Adrenal gland (tissue), 12 donors: Measurements from ENCODE around the gene HNRNPC. TPM values are rescaled to one million over a fixed set of nuclear protein-coding genes. Genes with fewer than 3 reads are reported as not detected.
"Not testable (repeated sequence)": the region's sequence is repeated elsewhere in the genome, so short reads cannot be mapped to it uniquely, and the experiment has no call there.

ENCODE experiments used
- DNase-seq, 7 donors: peaks; one replicate each; pipeline ENCODE4 v3.0.0-alpha.2; 2019 to 2020
- H3K27ac ChIP-seq, 5 donors: fragments of 200-600 bp; sonication (generic) in 4 of 5; 1 replicate in 3 of 5; 2 replicates in 2 of 5; pipeline versions ENCODE4 v1.5.1 to v1.8.0; 2016 to 2020; ENCODE audit warnings: mild to moderate bottlenecking in 1 of 5
- H3K27me3 ChIP-seq: fragments of 200-600 bp; 2 replicates; pipeline ENCODE4 v1.8.0; 2021
- H3K36me3 ChIP-seq, 2 donors: fragments of 200-600 bp; replicated peaks in 1 of 2; 1 replicate in 1 of 2; 2 replicates in 1 of 2; pipeline versions ENCODE4 v1.5.1 to v1.8.0; 2018 to 2022
- H3K4me1 ChIP-seq, 2 donors: fragments of 200-600 bp; replicated peaks in 1 of 2; 1 replicate in 1 of 2; 2 replicates in 1 of 2; pipeline versions ENCODE4 v1.5.1 to v1.8.0; 2018 to 2021
- H3K4me3 ChIP-seq, 4 donors: fragments of 200-600 bp; sonication (generic) in 3 of 4; one replicate each; pipeline ENCODE4 v1.5.1; 2016 to 2018
- H3K9me3 ChIP-seq, 3 donors: fragments of 200-600 bp; sonication (generic) in 1 of 3; replicated peaks in 1 of 3; 1 replicate in 2 of 3; 2 replicates in 1 of 3; pipeline versions ENCODE4 v1.5.1 to v1.8.0; 2016 to 2021
- POLR2A ChIP-seq, 2 donors: fragments of 450-650 bp; IDR thresholded peaks; one replicate each; pipeline ENCODE4 v1.6.1; 2017; ENCODE audit warnings: antibody characterized with exemption in 2 of 2, mild to moderate bottlenecking in 2 of 2, moderate library complexity in 1 of 2
- WGBS, 4 donors: extraction: QIAGEN DNeasy Blood & Tissue Kit in 2 of 4; methylation state at CpG; one replicate each; pipeline versions ENCODE4 v1.1.5 to v1.1.7; 2013 to 2017; 5-methylcytosine and 5-hydroxymethylcytosine counted together
- intact Hi-C, 2 donors: fragments of 100-400 bp; cut with DNase I; formaldehyde crosslinking; loops; one replicate each; pipeline versions ENCODE4 v1.14.1 to v1.15.0; 2022 to 2023
- polyA plus RNA-seq, 3 donors: library from polyadenylated mRNA; stranded (reverse); fragments of 200-250 nt in 2 of 3; fragments of 350-450 nt in 1 of 3; fragmentation: Illumina TruSeq in 1 of 3; extraction: RNeasy Lipid Tissue Mini Kit (QIAGEN cat#74804) in 1 of 3; gene quantifications; one replicate each; pipeline ENCODE4 v1.2.3, GENCODE V29; 2013 to 2014
- total RNA-seq, 9 donors: library from RNA; depleted of rRNA in 4 of 9; stranded (reverse); fragments of >200 nt in 4 of 9; fragments of 120-200 nt in 1 of 9; fragmentation: NEBNext Ultra II Directional in 1 of 9; extraction: Animal tissue kit (Norgen Biotek cat#: 25700) in 1 of 9; gene quantifications; one replicate each; pipeline versions ENCODE4 v1.1.0 to v1.2.4, GENCODE V29; 2013 to 2023
- TF ChIP-seq, protein P1 (sequence below), 6 experiments: fragments of 450-650 bp in 4 of 6; fragments of 200-600 bp in 2 of 6; sonication (generic) in 1 of 6; IDR thresholded peaks; 1 replicate in 5 of 6; 2 replicates in 1 of 6; pipeline versions ENCODE4 v1.5.1 to v1.8.0; 2016 to 2021; ENCODE audit warnings: antibody characterized with exemption in 6 of 6, mild to moderate bottlenecking in 2 of 6, moderate library complexity in 1 of 6
- donor health status: healthy with polysubstance abuse.
- donor health status: Bipolar disorder and iron deficiency.
- donor health status: DM: yes; HTN: yes; CAD: no.
- donor health status: DM: no; HTN: no; CAD: no.
- donor health status: DM: no; HTN: no; CAD: no.
- donor health status: DM: yes; HTN: yes; CAD: no.

The HNRNPC gene
- total and polyA plus RNA-seq, 12 donors, result 399 to 905 (median 531) TPM

DNA sequence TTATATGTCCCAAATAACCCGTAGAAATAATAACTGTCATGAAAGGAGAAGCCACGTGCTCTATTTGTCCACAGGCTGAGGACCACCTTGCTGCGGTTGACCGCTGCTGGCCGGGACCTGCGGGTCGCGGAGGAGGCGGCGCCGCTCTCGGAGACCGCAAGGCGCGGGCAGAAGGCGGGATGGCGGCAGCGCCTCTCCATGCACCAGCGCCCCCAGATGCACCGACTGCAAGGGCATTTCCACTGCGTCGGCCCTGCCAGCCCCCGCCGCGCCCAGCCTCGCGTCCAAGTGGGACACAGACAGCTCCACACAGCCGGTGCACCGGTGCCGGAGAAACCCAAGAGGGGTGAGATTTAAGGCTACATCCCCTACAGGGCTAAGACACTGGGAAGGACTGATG lies 31.6 kb upstream of the HNRNPC start:
- Histone ChIP-seq H3K36me3 (no peaks in the 10 kb centered on the region), H3K9me3 (no peaks in the 10 kb centered on the region), H3K27me3 (peaks cover 5% of the 10 kb centered on the region), H3K4me1 (peaks cover 0 to 6% of the 10 kb centered on the region in 2 donors), H3K27ac (no peak overlapping the region), H3K4me3 (peak overlapping the region in 2 of 4 donors; percentile 2 to 49)
- WGBS, 4 donors, result 0 to 3% (median 2%) methylated on average over 12 to 30 of the region's 30 CpGs
- DNase-seq, result peak in 4 of 7 donors; percentile 21 to 33 (median 29)
- no peak for TF ChIP-seq POLR2A (IDR thresholded peaks at IDR 0.05)
- TF ChIP-seq, protein P1, sequence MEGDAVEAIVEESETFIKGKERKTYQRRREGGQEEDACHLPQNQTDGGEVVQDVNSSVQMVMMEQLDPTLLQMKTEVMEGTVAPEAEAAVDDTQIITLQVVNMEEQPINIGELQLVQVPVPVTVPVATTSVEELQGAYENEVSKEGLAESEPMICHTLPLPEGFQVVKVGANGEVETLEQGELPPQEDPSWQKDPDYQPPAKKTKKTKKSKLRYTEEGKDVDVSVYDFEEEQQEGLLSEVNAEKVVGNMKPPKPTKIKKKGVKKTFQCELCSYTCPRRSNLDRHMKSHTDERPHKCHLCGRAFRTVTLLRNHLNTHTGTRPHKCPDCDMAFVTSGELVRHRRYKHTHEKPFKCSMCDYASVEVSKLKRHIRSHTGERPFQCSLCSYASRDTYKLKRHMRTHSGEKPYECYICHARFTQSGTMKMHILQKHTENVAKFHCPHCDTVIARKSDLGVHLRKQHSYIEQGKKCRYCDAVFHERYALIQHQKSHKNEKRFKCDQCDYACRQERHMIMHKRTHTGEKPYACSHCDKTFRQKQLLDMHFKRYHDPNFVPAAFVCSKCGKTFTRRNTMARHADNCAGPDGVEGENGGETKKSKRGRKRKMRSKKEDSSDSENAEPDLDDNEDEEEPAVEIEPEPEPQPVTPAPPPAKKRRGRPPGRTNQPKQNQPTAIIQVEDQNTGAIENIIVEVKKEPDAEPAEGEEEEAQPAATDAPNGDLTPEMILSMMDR (IDR thresholded peaks at IDR 0.05), result no peak
- intact Hi-C loops, result no loop called here

DNA sequence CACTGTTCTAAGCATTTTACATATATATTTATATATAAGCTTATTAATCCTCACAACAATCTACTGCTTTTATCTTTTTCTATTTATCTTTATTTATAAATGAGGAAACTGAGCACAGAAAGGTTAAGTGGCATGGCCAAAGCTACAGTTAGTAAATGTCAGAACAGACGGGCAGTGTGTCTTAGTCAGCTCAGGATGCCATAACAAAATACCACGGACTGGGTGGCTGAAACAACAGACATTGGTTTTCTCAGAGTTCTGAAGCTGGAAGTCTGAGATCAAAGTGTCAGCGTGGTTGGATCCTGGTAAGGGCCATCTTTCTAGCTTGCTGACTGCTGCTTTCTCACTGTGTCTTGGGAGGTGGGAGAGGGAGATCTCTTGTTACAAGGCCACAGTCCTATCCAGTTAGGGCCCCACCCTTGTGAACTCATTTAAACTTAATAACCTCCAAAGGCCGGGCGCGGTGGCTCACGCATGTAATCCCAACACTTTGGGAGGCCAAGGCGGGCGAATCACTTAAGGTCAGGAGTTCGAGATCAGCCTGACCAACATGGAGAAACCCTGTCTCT lies 30.4 kb upstream of the HNRNPC start:
- intact Hi-C loops, result no loop called here
- H3K36me3 ChIP-seq, result no peaks in the 10 kb centered on the region
- TF ChIP-seq, protein P1 (IDR thresholded peaks at IDR 0.05), result no peak
- no peak for TF ChIP-seq POLR2A (IDR thresholded peaks at IDR 0.05)
- H3K4me1 ChIP-seq, result peaks cover 0 to 6% of the 10 kb centered on the region in 2 donors
- H3K4me3 ChIP-seq, result no peak overlapping the region
- 84 to 89% (median 86%) methylated on average over 10 of the region's 10 CpGs for WGBS, 4 donors
- H3K27ac ChIP-seq, result no peak overlapping the region
- no peak for DNase-seq
- H3K9me3 ChIP-seq, result no peaks in the 10 kb centered on the region
- peaks cover 5% of the 10 kb centered on the region for H3K27me3 ChIP-seq

DNA sequence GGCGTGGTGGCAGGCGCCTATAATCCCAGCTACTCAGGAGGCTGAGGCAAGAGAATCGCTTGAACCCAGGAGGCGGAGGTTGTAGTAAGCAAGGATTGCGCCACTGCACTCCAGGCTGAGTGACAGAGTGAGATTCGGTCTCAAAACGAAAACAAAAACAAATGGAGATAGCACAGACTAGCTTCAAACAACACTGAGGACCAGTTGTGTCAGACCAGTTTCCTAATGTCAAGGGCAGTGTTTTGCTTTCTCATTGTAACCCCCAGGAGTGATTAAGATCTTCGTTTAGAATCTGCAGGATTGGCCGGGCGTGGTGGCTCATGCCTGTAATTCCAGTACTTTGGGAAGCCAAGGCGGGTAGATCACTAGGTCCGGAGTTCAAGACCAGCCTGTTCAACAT lies 29.1 kb upstream of the HNRNPC start:
- 54 to 70% (median 63%) methylated on average over 10 to 12 of the region's 12 CpGs for WGBS, 4 donors
- intact Hi-C loops, result no loop called here

DNA sequence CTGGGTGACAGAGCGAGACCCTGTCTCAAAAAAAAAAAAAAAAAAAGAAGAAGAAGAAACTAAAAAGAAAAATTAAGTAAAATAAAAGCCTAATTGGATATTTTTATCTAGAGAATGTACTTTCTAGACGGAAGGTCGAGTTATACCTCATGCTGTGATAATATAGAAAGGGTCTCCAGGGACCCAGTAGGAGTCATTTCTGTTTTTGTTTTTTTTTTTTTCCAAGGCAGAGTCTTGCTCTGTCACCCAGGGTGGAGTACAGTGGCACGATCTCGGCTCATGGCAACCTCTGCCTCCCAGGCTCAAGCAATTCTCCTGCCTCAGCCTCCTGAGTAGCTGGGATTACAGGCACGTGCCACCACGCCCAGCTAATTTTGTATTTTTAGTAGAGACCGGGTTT lies 24.8 kb upstream of the HNRNPC start:
- intact Hi-C loops, H3K27ac ChIP-seq, H3K4me1 ChIP-seq, H3K4me3 ChIP-seq, DNase-seq, H3K9me3 ChIP-seq, H3K36me3 ChIP-seq, H3K27me3 ChIP-seq: not testable (repeated sequence)
- 87 to 93% (median 90%) methylated on average over 8 of the region's 8 CpGs for WGBS, 4 donors

More for the DNA sequence above, 29.1 kb upstream of the HNRNPC start:
- H3K27me3 ChIP-seq, result peaks cover 5% of the 10 kb centered on the region
- no peaks in the 10 kb centered on the region for H3K36me3 ChIP-seq
- H3K27ac ChIP-seq, result no peak overlapping the region
- TF ChIP-seq POLR2A (IDR thresholded peaks at IDR 0.05), result no peak
- TF ChIP-seq, protein P1 (IDR thresholded peaks at IDR 0.05), result no peak
- no peak overlapping the region for H3K4me3 ChIP-seq
- peak in 3 of 7 donors; percentile 24 to 47 (median 32) for DNase-seq
- H3K9me3 ChIP-seq, result no peaks in the 10 kb centered on the region
- peaks cover 0 to 6% of the 10 kb centered on the region in 2 donors for H3K4me1 ChIP-seq

DNA sequence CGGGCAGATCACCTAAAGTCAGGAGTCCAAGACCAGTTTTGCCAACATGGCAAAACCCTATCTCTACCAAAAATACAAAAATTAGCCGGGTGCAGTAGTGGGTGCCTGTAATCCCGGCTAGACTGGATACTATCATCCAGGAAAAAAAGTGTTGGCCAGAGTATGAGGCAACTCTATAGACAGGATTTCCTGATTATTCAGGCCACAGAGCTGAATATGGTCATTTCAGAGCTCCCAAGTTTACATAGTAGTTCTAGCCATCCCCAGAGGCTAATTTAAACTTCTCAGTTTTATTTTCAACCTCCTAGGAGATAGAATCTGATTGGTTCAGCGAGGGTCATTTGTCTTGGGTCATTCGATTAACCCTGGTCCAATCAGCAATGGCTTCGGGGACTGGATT lies 17.9 kb upstream of the HNRNPC start:
- intact Hi-C loops, result no loop called here
- Histone ChIP-seq H3K27me3 (no peaks in the 10 kb centered on the region), H3K4me1 (no peaks in the 10 kb centered on the region), H3K27ac (no peak overlapping the region), H3K4me3 (no peak overlapping the region), H3K9me3 (no peaks in the 10 kb centered on the region), H3K36me3 (no peaks in the 10 kb centered on the region)
- WGBS, 4 donors, result 84 to 94% (median 91%) methylated on average over 6 of the region's 6 CpGs
- TF ChIP-seq POLR2A (IDR thresholded peaks at IDR 0.05), result no peak
- TF ChIP-seq, protein P1 (IDR thresholded peaks at IDR 0.05), result no peak
- DNase-seq, result no peak

DNA sequence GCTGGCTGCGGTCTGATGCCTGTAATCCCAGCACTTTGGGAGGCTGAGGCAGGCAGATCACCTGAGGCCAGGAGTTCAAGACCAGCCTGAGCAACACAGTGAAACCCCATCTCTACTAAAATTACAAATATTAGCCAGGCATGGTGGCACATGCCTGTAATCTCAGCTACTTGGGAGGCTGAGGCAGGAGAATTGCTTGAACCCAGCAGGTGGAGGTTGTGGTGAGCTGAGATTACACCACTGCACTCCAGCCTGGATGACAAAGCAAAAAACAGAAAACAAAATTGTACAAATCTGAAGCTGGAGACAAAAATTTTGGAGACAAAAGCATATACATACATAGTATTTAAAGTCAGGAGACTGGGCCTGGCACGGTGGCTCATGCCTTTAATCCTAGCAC lies 17.3 kb upstream of the HNRNPC start:
- H3K9me3 ChIP-seq, intact Hi-C loops, DNase-seq, H3K4me3 ChIP-seq, H3K27ac ChIP-seq, H3K36me3 ChIP-seq, H3K4me1 ChIP-seq, H3K27me3 ChIP-seq: not testable (repeated sequence)
- WGBS, 4 donors, result 93 to 98% (median 98%) methylated on average over 2 of the region's 2 CpGs

DNA sequence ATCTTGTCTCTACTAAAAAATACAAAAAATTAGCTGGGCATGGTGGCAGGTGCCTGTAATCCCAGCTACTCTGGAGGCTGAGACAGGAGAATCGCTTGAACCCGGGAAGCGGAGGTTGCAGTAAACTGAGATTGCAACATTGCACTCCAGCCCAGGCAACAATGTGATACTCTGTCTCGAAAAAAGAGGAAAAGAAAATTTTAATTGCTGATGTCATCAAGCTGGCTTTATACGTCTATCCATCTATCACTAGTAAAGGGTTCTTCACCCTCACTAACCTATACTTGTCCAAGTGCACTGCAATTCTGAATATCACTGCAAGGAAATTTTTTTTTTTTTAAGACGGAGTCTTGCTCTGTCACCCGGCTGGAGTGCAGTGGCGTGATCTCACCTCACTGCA lies 12.7 kb upstream of the HNRNPC start:
- H3K9me3 ChIP-seq, DNase-seq, H3K36me3 ChIP-seq, H3K27me3 ChIP-seq, H3K4me3 ChIP-seq, intact Hi-C loops, H3K4me1 ChIP-seq, H3K27ac ChIP-seq: not testable (repeated sequence)
- whole genome bisulfite sequencing, 4 donors, result 76 to 84% (median 80%) methylated on average over 8 of the region's 8 CpGs
